Dendritic cell treated with granulocyte-macrophage colony-stimulating factor and Interleukin-4, amounts not matched to agents 40 ng/mL and 50 ng/mL, for 4 days (primary cell): ENCODE measurements around the gene KLK5.
"Not testable (repeated sequence)": the region's sequence is repeated elsewhere in the genome, so short reads cannot be mapped to it uniquely, and the experiment has no call there.

Experiments used
- H3K27ac Mint-ChIP-seq: one replicate; pipeline ENCODE4 v1.8.0; 2022; ENCODE audit warnings: mild to moderate bottlenecking, mixed read lengths
- H3K27me3 Mint-ChIP-seq: one replicate; pipeline ENCODE4 v1.8.0; 2022; ENCODE audit warnings: mild to moderate bottlenecking, mixed read lengths
- H3K36me3 Mint-ChIP-seq: one replicate; pipeline ENCODE4 v1.8.0; 2022; ENCODE audit warnings: low read depth, mixed read lengths
- H3K4me1 Mint-ChIP-seq: one replicate; pipeline ENCODE4 v1.8.0; 2022; ENCODE audit warnings: low read depth, mixed read lengths
- H3K4me3 Mint-ChIP-seq: one replicate; pipeline ENCODE4 v1.8.0; 2022; ENCODE audit warnings: mild to moderate bottlenecking, moderate library complexity, mixed read lengths
- H3K9me3 Mint-ChIP-seq: one replicate; pipeline ENCODE4 v1.8.0; 2022; ENCODE audit warnings: mixed read lengths
- intact Hi-C: fragments of 100-400 bp; cut with micrococcal nuclease; formaldehyde crosslinking; loops from one replicate; pipeline ENCODE4 v1.15.0; 2022

The KLK5 gene

GRCh38 chr19:50898018-50898417 lies 54.8 kb downstream of the KLK5 start:
- no peak overlapping the region for H3K4me3 Mint-ChIP-seq
- H3K36me3 Mint-ChIP-seq: no peaks in the 10 kb centered on the region
- no peaks in the 10 kb centered on the region for H3K9me3 Mint-ChIP-seq
- H3K27ac Mint-ChIP-seq: no peak overlapping the region
- H3K4me1 Mint-ChIP-seq: no peaks in the 10 kb centered on the region
- intact Hi-C loops: no loop called here
- H3K27me3 Mint-ChIP-seq: peaks cover 14% of the 10 kb centered on the region

GRCh38 chr19:50897612-50898011 lies 55.2 kb downstream of the KLK5 start:
- Mint-ChIP-seq H3K36me3 (no peaks in the 10 kb centered on the region), H3K4me3 (no peak overlapping the region), H3K9me3 (no peaks in the 10 kb centered on the region), H3K4me1 (no peaks in the 10 kb centered on the region), H3K27ac (no peak overlapping the region), H3K27me3 (peaks cover 13% of the 10 kb centered on the region)
- intact Hi-C loops: no loop called here

GRCh38 chr19:50897191-50897607 lies 55.6 kb downstream of the KLK5 start:
- H3K36me3 Mint-ChIP-seq: no peaks in the 10 kb centered on the region
- intact Hi-C loops: no loop called here

GRCh38 chr19:50896591-50897190 lies 56.1 kb downstream of the KLK5 start:
- Mint-ChIP-seq H3K4me3 (no peak overlapping the region), H3K27me3 (peaks cover 13% of the 10 kb centered on the region), H3K27ac (no peak overlapping the region), H3K36me3 (no peaks in the 10 kb centered on the region), H3K4me1 (no peaks in the 10 kb centered on the region), H3K9me3 (no peaks in the 10 kb centered on the region)
- intact Hi-C loops: no loop called here

More at GRCh38 chr19:50897191-50897607, 55.6 kb downstream of the KLK5 start:
- H3K9me3 Mint-ChIP-seq: no peaks in the 10 kb centered on the region
- H3K4me1 Mint-ChIP-seq: no peaks in the 10 kb centered on the region
- peaks cover 13% of the 10 kb centered on the region for H3K27me3 Mint-ChIP-seq
- H3K4me3 Mint-ChIP-seq: no peak overlapping the region
- H3K27ac Mint-ChIP-seq: no peak overlapping the region

GRCh38 chr19:50896089-50896590 lies 56.7 kb downstream of the KLK5 start:
- H3K36me3 Mint-ChIP-seq, intact Hi-C loops, H3K27ac Mint-ChIP-seq, H3K4me1 Mint-ChIP-seq, H3K4me3 Mint-ChIP-seq, H3K9me3 Mint-ChIP-seq: not testable (repeated sequence)
- H3K27me3 Mint-ChIP-seq: peaks cover 13% of the 10 kb centered on the region

GRCh38 chr19:50894478-50895356 lies 58.1 kb downstream of the KLK5 start:
- Mint-ChIP-seq H3K36me3 (no peaks in the 10 kb centered on the region), H3K27ac (no peak overlapping the region), H3K4me3 (no peak overlapping the region), H3K27me3 (peaks cover 10% of the 10 kb centered on the region), H3K4me1 (no peaks in the 10 kb centered on the region), H3K9me3 (no peaks in the 10 kb centered on the region)
- intact Hi-C loops: no loop called here
